GM18502 (cell line): ENCODE measurements around the gene FAP.

ENCODE experiments used
- ATAC-seq: cut with Tn5 transposase; IDR thresholded peaks from one replicate; pipeline ENCODE4 v1.9.1; 2021; ENCODE audit warnings: mild to moderate bottlenecking; ENCODE audit not compliant: unreplicated experiment, poor library complexity

FAP gene

GRCh38 chr2:162244541-162245031 lies 1.3 kb upstream of the FAP start:
- no peak for ATAC-seq

GRCh38 chr2:162243715-162244114 lies 470 bp upstream of the FAP start:
- ATAC-seq: no peak

GRCh38 chr2:162242586-162243280 lies 512 bp downstream of the FAP start:
- no peak for ATAC-seq

GRCh38 chr2:162241571-162241970 lies 1.7 kb downstream of the FAP start:
- ATAC-seq: no peak

GRCh38 chr2:162234620-162235462 lies 8.4 kb downstream of the FAP start:
- no peak for ATAC-seq

GRCh38 chr2:162233197-162233596 lies 10.0 kb downstream of the FAP start:
- ATAC-seq: no peak

- no peak for ATAC-seq
These were observed 10.6 kb downstream of the FAP start for GRCh38 chr2:162232671-162233070.

GRCh38 chr2:162232027-162232426 lies 11.2 kb downstream of the FAP start:
- ATAC-seq: no peak

- no peak for ATAC-seq
These were observed 12.5 kb downstream of the FAP start for GRCh38 chr2:162230761-162231160.

GRCh38 chr2:162226836-162227235 lies 16.4 kb downstream of the FAP start:
- no peak for ATAC-seq

GRCh38 chr2:162221064-162221463 lies 22.2 kb downstream of the FAP start:
- ATAC-seq: peak; percentile 95

- no peak for ATAC-seq
These were observed 22.9 kb downstream of the FAP start for GRCh38 chr2:162220368-162220767.

- ATAC-seq: no peak
These were observed 23.8 kb downstream of the FAP start for GRCh38 chr2:162219426-162219825.

- no peak for ATAC-seq
These were observed 25.6 kb downstream of the FAP start for GRCh38 chr2:162217598-162217997.

- no peak for ATAC-seq
These were observed 28.1 kb downstream of the FAP start for GRCh38 chr2:162215162-162215561.

- no peak for ATAC-seq
These were observed 30.9 kb downstream of the FAP start for GRCh38 chr2:162212366-162212765.

GRCh38 chr2:162211732-162212131 lies 31.5 kb downstream of the FAP start:
- ATAC-seq: no peak

- no peak for ATAC-seq
These were observed 32.9 kb downstream of the FAP start for GRCh38 chr2:162210385-162210784.

GRCh38 chr2:162202203-162202602 lies 41.0 kb downstream of the FAP start:
- ATAC-seq: no peak

- no peak for ATAC-seq
These were observed 42.6 kb downstream of the FAP start for GRCh38 chr2:162200636-162201035.

GRCh38 chr2:162199913-162200312 lies 43.3 kb downstream of the FAP start:
- ATAC-seq: no peak

GRCh38 chr2:162198239-162198638 lies 45.0 kb downstream of the FAP start:
- no peak for ATAC-seq
